Measurements from ENCODE around the gene EPHA2.

The EPHA2 gene

GRCh38 chr1:16183765-16184556 lies 28.1 kb upstream of the EPHA2 start:
- Histone ChIP-seq H4K20me1 (ENCODE audit: low read depth, low read length) (no peaks in the 10 kb centered on the region), H3K79me2 (ENCODE audit: insufficient read depth, low read length) (no peaks in the 10 kb centered on the region), H3K27ac (ENCODE audit: low read depth, low read length) (no peak overlapping the region), H3K4me3 (ENCODE audit: insufficient read depth, low read length, poor library complexity, severe bottlenecking) (no peak overlapping the region), H3F3A (ENCODE audit: insufficient read depth) (no peaks in the 10 kb centered on the region), H2AFZ (ENCODE audit: low read depth, low read length, severe bottlenecking) (no peak overlapping the region), H3K9me2 (replicated peaks; ENCODE audit: insufficient read depth, low read length) (no peaks in the 10 kb centered on the region), H3K27me3 (ENCODE audit: low read length) (no peaks in the 10 kb centered on the region), H3K9ac (ENCODE audit: low read length) (no peak overlapping the region), H3K4me2 (ENCODE audit: low read depth, low read length, poor library complexity, severe bottlenecking) (no peak overlapping the region), H3K9me3 (ENCODE audit: insufficient read depth, low read length) (no peaks in the 10 kb centered on the region), H3K36me3 (ENCODE audit: low read length) (no peaks in the 10 kb centered on the region)
- no peak for TF ChIP-seq EZH2phosphoT487 (conservative IDR thresholded peaks at IDR 0.05; ENCODE audit: low read length)

GRCh38 chr1:16183179-16183578 lies 27.3 kb upstream of the EPHA2 start:
- Histone ChIP-seq H3K9me2 (replicated peaks; ENCODE audit: insufficient read depth, low read length) (no peaks in the 10 kb centered on the region), H3K79me2 (ENCODE audit: insufficient read depth, low read length) (no peaks in the 10 kb centered on the region), H3K36me3 (ENCODE audit: low read length) (no peaks in the 10 kb centered on the region), H3K4me3 (ENCODE audit: insufficient read depth, low read length, poor library complexity, severe bottlenecking) (no peak overlapping the region), H3K9me3 (ENCODE audit: insufficient read depth, low read length) (no peaks in the 10 kb centered on the region), H3K9ac (ENCODE audit: low read length) (no peak overlapping the region), H3K27me3 (ENCODE audit: low read length) (no peaks in the 10 kb centered on the region), H3F3A (ENCODE audit: insufficient read depth) (no peaks in the 10 kb centered on the region), H4K20me1 (ENCODE audit: low read depth, low read length) (no peaks in the 10 kb centered on the region), H3K4me2 (ENCODE audit: low read depth, low read length, poor library complexity, severe bottlenecking) (no peak overlapping the region), H2AFZ (ENCODE audit: low read depth, low read length, severe bottlenecking) (no peak overlapping the region), H3K27ac (ENCODE audit: low read depth, low read length) (no peak overlapping the region)
- no peak for TF ChIP-seq CTCF (IDR thresholded peaks at IDR 0.05; ENCODE audit: insufficient read depth, low read length, poor library complexity, severe bottlenecking)
- TF ChIP-seq EZH2phosphoT487 (conservative IDR thresholded peaks at IDR 0.05; ENCODE audit: low read length), result no peak

GRCh38 chr1:16181887-16182719 lies 26.2 kb upstream of the EPHA2 start:
- Histone ChIP-seq H4K20me1 (ENCODE audit: low read depth, low read length) (no peaks in the 10 kb centered on the region), H3K9ac (ENCODE audit: low read length) (no peak overlapping the region), H3K79me2 (ENCODE audit: insufficient read depth, low read length) (no peaks in the 10 kb centered on the region), H3K36me3 (ENCODE audit: low read length) (no peaks in the 10 kb centered on the region), H3K4me3 (ENCODE audit: insufficient read depth, low read length, poor library complexity, severe bottlenecking) (no peak overlapping the region), H3K27me3 (ENCODE audit: low read length) (no peaks in the 10 kb centered on the region), H2AFZ (ENCODE audit: low read depth, low read length, severe bottlenecking) (no peak overlapping the region), H3K4me2 (ENCODE audit: low read depth, low read length, poor library complexity, severe bottlenecking) (no peak overlapping the region), H3K9me3 (ENCODE audit: insufficient read depth, low read length) (no peaks in the 10 kb centered on the region), H3F3A (ENCODE audit: insufficient read depth) (no peaks in the 10 kb centered on the region), H3K9me2 (replicated peaks; ENCODE audit: insufficient read depth, low read length) (no peaks in the 10 kb centered on the region), H3K27ac (ENCODE audit: low read depth, low read length) (no peak overlapping the region)
- TF ChIP-seq EZH2phosphoT487 (conservative IDR thresholded peaks at IDR 0.05; ENCODE audit: low read length), result no peak
- no peak for TF ChIP-seq CTCF (IDR thresholded peaks at IDR 0.05; ENCODE audit: insufficient read depth, low read length, poor library complexity, severe bottlenecking)
